ENCODE measurements around the gene TBPL2. TPM values are rescaled to one million over a fixed set of nuclear protein-coding genes. Genes with fewer than 3 reads are reported as not detected.

The TBPL2 gene
- total and polyA plus RNA-seq, 10 donors, result not detected

DNA sequence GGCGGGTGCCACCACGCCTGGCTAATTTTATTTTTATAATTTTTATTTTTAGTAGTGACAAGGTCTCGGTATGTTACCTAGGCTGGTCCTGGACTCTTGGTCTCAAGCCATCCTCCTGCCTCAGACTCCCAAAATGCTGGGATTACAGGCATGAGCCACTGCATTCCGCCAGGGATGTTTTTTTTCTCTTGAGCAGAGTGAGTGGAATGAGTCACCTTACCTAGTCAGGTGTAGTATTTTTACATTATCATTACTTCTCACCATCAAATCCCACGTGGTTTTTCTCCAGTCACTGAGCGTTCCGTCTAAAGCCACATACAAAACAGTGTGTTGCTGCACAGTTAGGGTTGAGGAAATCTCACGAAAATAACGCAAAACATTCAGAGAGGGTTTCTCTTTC, 870 bp upstream of the TBPL2 start:
- Histone ChIP-seq H3K27ac (no peak overlapping the region), H3K9me3 (no peaks in the 10 kb centered on the region), H3K36me3 (no peaks in the 10 kb centered on the region), H3K4me1 (no peaks in the 10 kb centered on the region), H3K4me3 (no peak overlapping the region), H3K27me3 (replicated peaks in 1 of 7) (peaks cover 0 to 46% (median 7%) of the 10 kb centered on the region in 7 donors)
- TF ChIP-seq POLR2AphosphoS5 (IDR thresholded peaks at IDR 0.05) (no peak), POLR2A (IDR thresholded peaks at IDR 0.05) (no peak)
- TF ChIP-seq, protein P1, sequence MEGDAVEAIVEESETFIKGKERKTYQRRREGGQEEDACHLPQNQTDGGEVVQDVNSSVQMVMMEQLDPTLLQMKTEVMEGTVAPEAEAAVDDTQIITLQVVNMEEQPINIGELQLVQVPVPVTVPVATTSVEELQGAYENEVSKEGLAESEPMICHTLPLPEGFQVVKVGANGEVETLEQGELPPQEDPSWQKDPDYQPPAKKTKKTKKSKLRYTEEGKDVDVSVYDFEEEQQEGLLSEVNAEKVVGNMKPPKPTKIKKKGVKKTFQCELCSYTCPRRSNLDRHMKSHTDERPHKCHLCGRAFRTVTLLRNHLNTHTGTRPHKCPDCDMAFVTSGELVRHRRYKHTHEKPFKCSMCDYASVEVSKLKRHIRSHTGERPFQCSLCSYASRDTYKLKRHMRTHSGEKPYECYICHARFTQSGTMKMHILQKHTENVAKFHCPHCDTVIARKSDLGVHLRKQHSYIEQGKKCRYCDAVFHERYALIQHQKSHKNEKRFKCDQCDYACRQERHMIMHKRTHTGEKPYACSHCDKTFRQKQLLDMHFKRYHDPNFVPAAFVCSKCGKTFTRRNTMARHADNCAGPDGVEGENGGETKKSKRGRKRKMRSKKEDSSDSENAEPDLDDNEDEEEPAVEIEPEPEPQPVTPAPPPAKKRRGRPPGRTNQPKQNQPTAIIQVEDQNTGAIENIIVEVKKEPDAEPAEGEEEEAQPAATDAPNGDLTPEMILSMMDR (IDR thresholded peaks at IDR 0.05 in 8 of 11, conservative IDR thresholded peaks at IDR 0.05 in 3 of 11), result no peak
- DNase-seq, result no peak
- WGBS, 5 donors, result 73 to 85% (median 84%) methylated on average over 9 of the region's 9 CpGs
- intact Hi-C loops (cut with DNase I; ENCODE audit: low total_unique reads), result no loop called here

DNA sequence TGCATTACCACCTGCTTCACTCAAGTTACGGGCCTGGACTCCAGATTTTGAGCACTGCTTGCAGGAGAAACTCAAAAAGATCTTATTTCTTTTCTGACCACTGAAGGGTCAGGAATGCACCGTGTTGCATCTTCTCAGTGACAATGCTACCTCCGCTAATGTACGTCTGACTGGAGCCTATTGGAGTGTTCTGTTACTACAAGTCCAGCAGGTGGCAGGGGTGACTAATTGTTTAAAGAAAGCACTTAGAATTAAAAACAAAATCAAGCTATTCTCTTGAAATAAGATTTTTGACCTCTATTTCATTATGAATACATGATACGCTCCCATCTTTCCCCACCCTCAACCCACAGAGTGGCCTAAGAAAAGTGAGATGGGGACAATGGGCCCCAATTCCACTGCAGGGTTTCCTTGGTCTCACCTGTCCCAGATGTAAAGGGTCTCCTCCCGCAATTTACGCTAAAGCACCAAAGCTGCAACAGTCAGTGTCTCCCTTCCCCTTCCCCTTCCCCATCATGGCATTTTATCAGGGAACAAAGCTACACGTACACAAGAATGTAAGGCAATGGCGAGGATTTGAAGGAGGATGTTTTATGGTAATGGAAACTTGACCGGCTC, 2.2 kb downstream of the TBPL2 start:
- Histone ChIP-seq H3K27ac (no peak overlapping the region), H3K9me3 (no peaks in the 10 kb centered on the region), H3K36me3 (no peaks in the 10 kb centered on the region), H3K4me3 (no peak overlapping the region), H3K27me3 (replicated peaks in 1 of 7) (peaks cover 0 to 46% (median 7%) of the 10 kb centered on the region in 7 donors), H3K4me1 (peaks cover 0 to 16% (median 1%) of the 10 kb centered on the region in 6 donors)
- DNase-seq, result no peak
- TF ChIP-seq POLR2AphosphoS5 (IDR thresholded peaks at IDR 0.05), result no peak
- TF ChIP-seq, protein P1 (IDR thresholded peaks at IDR 0.05 in 8 of 11, conservative IDR thresholded peaks at IDR 0.05 in 3 of 11), result peak in 6 of 11 experiments; percentile 8 to 36 (median 17)
- TF ChIP-seq POLR2A (IDR thresholded peaks at IDR 0.05), result no peak
- WGBS, 5 donors, result 51 to 63% (median 59%) methylated on average over 10 of the region's 10 CpGs
- intact Hi-C loops (cut with DNase I; ENCODE audit: low total_unique reads), result loop anchor here (10.0 kb wide), 1 partner anchor 173 kb away; no protein-coding TSS in a partner anchor

DNA sequence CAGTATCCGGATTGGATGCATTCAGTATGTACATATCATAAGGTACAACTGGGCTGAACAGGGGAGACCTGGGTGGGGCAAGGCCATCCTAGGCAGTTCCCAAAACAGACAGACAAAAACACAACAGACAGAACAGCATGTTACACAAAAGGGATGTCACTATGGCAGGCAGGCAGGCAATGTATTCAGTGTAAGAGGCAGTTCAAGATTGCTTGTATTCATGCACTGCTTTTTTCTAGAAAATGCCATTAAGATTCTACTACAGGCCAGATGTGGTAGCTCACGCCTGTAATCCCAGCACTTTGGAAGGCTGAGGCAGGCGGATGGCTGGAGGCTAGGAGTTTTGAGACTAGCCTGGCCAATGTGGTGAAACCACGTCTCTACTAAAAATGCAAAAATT, 3.5 kb downstream of the TBPL2 start:
- Histone ChIP-seq H3K27ac (no peak overlapping the region), H3K27me3 (replicated peaks in 1 of 7) (peaks cover 0 to 46% (median 7%) of the 10 kb centered on the region in 7 donors), H3K9me3 (no peaks in the 10 kb centered on the region), H3K4me3 (no peak overlapping the region), H3K4me1 (peaks cover 0 to 16% (median 1%) of the 10 kb centered on the region in 6 donors), H3K36me3 (no peaks in the 10 kb centered on the region)
- 84 to 96% (median 88%) methylated on average over 4 of the region's 4 CpGs for WGBS, 5 donors
- no peak for DNase-seq
- intact Hi-C loops (cut with DNase I; ENCODE audit: low total_unique reads), result loop anchor here (10.0 kb wide), 1 partner anchor 172 kb away; no protein-coding TSS in a partner anchor
- TF ChIP-seq POLR2AphosphoS5 (IDR thresholded peaks at IDR 0.05) (no peak), POLR2A (IDR thresholded peaks at IDR 0.05) (no peak)
- TF ChIP-seq, protein P1 (IDR thresholded peaks at IDR 0.05 in 8 of 11, conservative IDR thresholded peaks at IDR 0.05 in 3 of 11), result no peak

DNA sequence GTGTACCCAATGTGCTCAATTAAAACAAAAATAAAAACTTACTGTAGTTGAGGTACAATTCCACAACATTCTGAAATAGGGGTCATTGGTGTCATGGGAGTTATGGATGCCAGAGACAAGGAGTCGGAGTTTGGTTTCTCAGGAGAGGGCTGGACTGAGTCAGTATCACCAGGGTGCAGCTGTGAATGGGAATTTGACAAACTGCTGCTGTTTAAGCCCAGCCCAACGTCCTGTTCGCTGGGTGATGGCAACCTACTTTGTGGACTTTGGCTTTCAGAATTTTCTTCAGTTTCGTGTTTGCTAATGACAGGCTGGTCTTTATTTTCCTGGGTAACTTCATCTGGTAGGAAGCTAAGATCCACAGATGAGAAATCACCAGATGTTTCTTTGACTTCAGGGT, 3.9 kb downstream of the TBPL2 start:
- no peak overlapping the region for H3K27ac ChIP-seq
- 58 to 65% (median 59%) methylated on average over 4 of the region's 4 CpGs for WGBS, 5 donors
- intact Hi-C loops (cut with DNase I; ENCODE audit: low total_unique reads), result loop anchor here (10.0 kb wide), 1 partner anchor 172 kb away; no protein-coding TSS in a partner anchor

More for the DNA sequence above, 3.9 kb downstream of the TBPL2 start:
- Histone ChIP-seq H3K27me3 (replicated peaks in 1 of 7) (peaks cover 0 to 46% (median 7%) of the 10 kb centered on the region in 7 donors), H3K4me3 (no peak overlapping the region), H3K4me1 (peaks cover 0 to 16% (median 1%) of the 10 kb centered on the region in 6 donors), H3K36me3 (no peaks in the 10 kb centered on the region), H3K9me3 (no peaks in the 10 kb centered on the region)
- DNase-seq, result no peak
- TF ChIP-seq POLR2A (IDR thresholded peaks at IDR 0.05) (no peak), POLR2AphosphoS5 (IDR thresholded peaks at IDR 0.05) (no peak)
- TF ChIP-seq, protein P1 (IDR thresholded peaks at IDR 0.05 in 8 of 11, conservative IDR thresholded peaks at IDR 0.05 in 3 of 11), result no peak

All from spleen (tissue), 11 donors.